Panc1 (cell line): ENCODE results near the gene ZC3H8.

Source experiments
- CTCF ChIP-seq: fragments of 450-650 bp; IDR thresholded peaks from 2 replicates; pipeline ENCODE4 v1.5.1; 2017; ENCODE audit warnings: mild to moderate bottlenecking
- POLR2AphosphoS5 ChIP-seq: IDR thresholded peaks from 2 replicates; pipeline ENCODE4 v1.6.1; 2012; ENCODE audit warnings: mild to moderate bottlenecking, low read depth, low read length, moderate library complexity
- REST ChIP-seq, 2 experiments: IDR thresholded peaks; 2 replicates each; pipeline ENCODE4 v1.6.1; 2011 to 2012; ENCODE audit warnings: low read depth in 2 of 2, control low read depth in 1 of 2, low read length in 1 of 2, mild to moderate bottlenecking in 1 of 2, moderate library complexity in 1 of 2; ENCODE audit not compliant: insufficient read depth in 1 of 2

GRCh38 chr2:112194028-112194427, 60.8 kb downstream of the ZC3H8 start:
- TF ChIP-seq POLR2AphosphoS5 (no peak), REST (IDR thresholded peaks at IDR 0.05; ENCODE audit: insufficient read depth in 1 of 2, low read depth in 2 of 2, low read length in 1 of 2) (no peak), CTCF (no peak)
